Hepatocyte (in vitro differentiated cells): ENCODE data around the gene SORCS2. TPM values are rescaled to one million over a fixed set of nuclear protein-coding genes. Genes with fewer than 3 reads are reported as not detected.

Experiments used
- DNase-seq: peaks from one replicate; pipeline ENCODE4 v3.0.0-alpha.2; 2016; ENCODE audit warnings: low spot score
- H2AFZ ChIP-seq: fragments of 200-600 bp; sonication (generic); 2 replicates; pipeline ENCODE4 v1.6.0; 2016; ENCODE audit warnings: antibody characterized with exemption, mild to moderate bottlenecking
- H3K27ac ChIP-seq: fragments of 200-600 bp; sonication (generic); 2 replicates; pipeline ENCODE4 v1.5.1; 2016; ENCODE audit warnings: mild to moderate bottlenecking
- H3K27me3 ChIP-seq: fragments of 200-600 bp; sonication (generic); 2 replicates; pipeline ENCODE4 v1.6.1; 2016
- H3K36me3 ChIP-seq: fragments of 200-600 bp; sonication (generic); replicated peaks from 2 replicates; pipeline ENCODE4 v1.5.1; 2016; ENCODE audit warnings: low read depth; ENCODE audit not compliant: insufficient read depth
- H3K4me1 ChIP-seq: fragments of 200-600 bp; sonication (generic); 2 replicates; pipeline ENCODE4 v1.5.1; 2016; ENCODE audit warnings: mild to moderate bottlenecking, moderate library complexity; ENCODE audit not compliant: insufficient read depth
- H3K4me2 ChIP-seq: fragments of 200-600 bp; sonication (generic); 2 replicates; pipeline ENCODE4 v1.6.0; 2016
- H3K4me3 ChIP-seq: fragments of 200-600 bp; sonication (generic); 2 replicates; pipeline ENCODE4 v1.5.1; 2016; ENCODE audit warnings: mild to moderate bottlenecking
- H3K79me2 ChIP-seq: fragments of 200-600 bp; sonication (generic); 2 replicates; pipeline ENCODE4 v1.6.0; 2017; ENCODE audit warnings: mild to moderate bottlenecking
- H3K9me2 ChIP-seq: fragments of 200-600 bp; sonication (generic); replicated peaks from 2 replicates; pipeline ENCODE4 v1.6.0; 2017; ENCODE audit warnings: mild to moderate bottlenecking; ENCODE audit not compliant: insufficient read depth
- H3K9me3 ChIP-seq: fragments of 200-600 bp; sonication (generic); 2 replicates; pipeline ENCODE4 v1.5.1; 2016; ENCODE audit warnings: low read depth, mild to moderate bottlenecking
- H4K20me1 ChIP-seq: fragments of 200-600 bp; sonication (generic); 2 replicates; pipeline ENCODE4 v1.6.0; 2016; ENCODE audit warnings: mild to moderate bottlenecking; ENCODE audit not compliant: insufficient read depth, poor library complexity, severe bottlenecking
- CTCF ChIP-seq: fragments of 200-600 bp; sonication (generic); IDR thresholded peaks from 2 replicates; pipeline ENCODE4 v1.5.1; 2016; ENCODE audit warnings: antibody characterized with exemption, mild to moderate bottlenecking; ENCODE audit not compliant: poor library complexity
- EZH2 ChIP-seq: fragments of 200-600 bp; sonication (generic); IDR thresholded peaks from 2 replicates; pipeline ENCODE4 v1.6.1; 2016; ENCODE audit warnings: antibody characterized with exemption, mild to moderate bottlenecking, borderline replicate concordance
- EZH2phosphoT487 ChIP-seq: fragments of 200-600 bp; sonication (generic); IDR thresholded peaks from one replicate; pipeline ENCODE4 v1.6.1; 2018; ENCODE audit warnings: antibody characterized with exemption, mild to moderate bottlenecking, low read depth, moderate library complexity; ENCODE audit not compliant: unreplicated experiment, severe bottlenecking
- WGBS: methylation state at CpG from one replicate; pipeline ENCODE4 v1.1.6; 2016; ENCODE audit warnings: low lambda C conversion rate; ENCODE audit errors: missing lambda C conversion rate; 5-methylcytosine and 5-hydroxymethylcytosine counted together
- polyA plus RNA-seq: library from polyadenylated mRNA; unstranded; fragments of >200 nt; fragmentation: Nextera tagmentation; extraction: Ambion mirVana; gene quantifications from 2 replicates; pipeline ENCODE4 v1.2.1, GENCODE V29; 2016
- total RNA-seq: library from RNA; depleted of rRNA; stranded (reverse); fragments of >200 nt; gene quantifications from 2 replicates; pipeline ENCODE4 v1.2.3, GENCODE V29; 2014

SORCS2 gene
- total and polyA plus RNA-seq, 2 experiments from 2014 or later, result 1.6 to 4.8 TPM

- H3K27me3 ChIP-seq, result no peaks in the 10 kb centered on the region
- no peak overlapping the region for H3K4me2 ChIP-seq
- H3K4me3 ChIP-seq, result no peak overlapping the region
- no peak for DNase-seq
- no peak for TF ChIP-seq EZH2phosphoT487
- no peak for TF ChIP-seq CTCF
- no peak for TF ChIP-seq EZH2
- no peaks in the 10 kb centered on the region for H3K36me3 ChIP-seq
- H3K79me2 ChIP-seq, result no peaks in the 10 kb centered on the region
- H3K4me1 ChIP-seq, result peaks cover 8% of the 10 kb centered on the region
- H3K9me3 ChIP-seq, result no peaks in the 10 kb centered on the region
- H3K27ac ChIP-seq, result no peak overlapping the region
- no peaks in the 10 kb centered on the region for H3K9me2 ChIP-seq
- H2AFZ ChIP-seq, result no peak overlapping the region
- 93% methylated on average over 4 of the region's 5 CpGs for WGBS
- no peaks in the 10 kb centered on the region for H4K20me1 ChIP-seq
Measured at GRCh38 chr4:7649411-7649740, 457.0 kb downstream of the SORCS2 start.

GRCh38 chr4:7649741-7650531 lies 457.6 kb downstream of the SORCS2 start:
- DNase-seq, result no peak

GRCh38 chr4:7650606-7651385 lies 458.5 kb downstream of the SORCS2 start:
- H3K9me2 ChIP-seq, result no peaks in the 10 kb centered on the region
- 57% methylated on average over 21 of the region's 22 CpGs for whole genome bisulfite sequencing
- no peak overlapping the region for H3K4me2 ChIP-seq
- H3K27me3 ChIP-seq, result no peaks in the 10 kb centered on the region
- no peak overlapping the region for H3K4me3 ChIP-seq
- no peaks in the 10 kb centered on the region for H3K36me3 ChIP-seq
- H4K20me1 ChIP-seq, result no peaks in the 10 kb centered on the region
- no peaks in the 10 kb centered on the region for H3K79me2 ChIP-seq
- DNase-seq, result peak; percentile 32
- TF ChIP-seq EZH2phosphoT487, result no peak
- TF ChIP-seq CTCF, result peak; percentile 10
- H3K9me3 ChIP-seq, result no peaks in the 10 kb centered on the region
- no peak overlapping the region for H2AFZ ChIP-seq
- peaks cover 17% of the 10 kb centered on the region for H3K4me1 ChIP-seq
- H3K27ac ChIP-seq, result no peak overlapping the region

More at GRCh38 chr4:7649741-7650531, 457.6 kb downstream of the SORCS2 start:
- Histone ChIP-seq H3K4me2 (no peak overlapping the region), H3K27ac (no peak overlapping the region), H3K27me3 (no peaks in the 10 kb centered on the region), H3K4me1 (peaks cover 8% of the 10 kb centered on the region), H3K79me2 (no peaks in the 10 kb centered on the region), H3K36me3 (no peaks in the 10 kb centered on the region), H3K4me3 (no peak overlapping the region), H2AFZ (no peak overlapping the region), H4K20me1 (no peaks in the 10 kb centered on the region), H3K9me3 (no peaks in the 10 kb centered on the region), H3K9me2 (no peaks in the 10 kb centered on the region)
- WGBS, result 87% methylated on average over 32 of the region's 32 CpGs
- TF ChIP-seq EZH2, result no peak
- no peak for TF ChIP-seq EZH2phosphoT487
- TF ChIP-seq CTCF, result no peak
